AG08396 (cell line): ENCODE data around the gene DDR2.
A peak's percentile ranks its signal among the peaks of the same experiment; 100 is the strongest.

ENCODE experiments used
- DNase-seq: peaks from one replicate; pipeline ENCODE4 v3.0.0; 2012; ENCODE audit warnings: low spot score, mixed read lengths

The DDR2 gene

DNA sequence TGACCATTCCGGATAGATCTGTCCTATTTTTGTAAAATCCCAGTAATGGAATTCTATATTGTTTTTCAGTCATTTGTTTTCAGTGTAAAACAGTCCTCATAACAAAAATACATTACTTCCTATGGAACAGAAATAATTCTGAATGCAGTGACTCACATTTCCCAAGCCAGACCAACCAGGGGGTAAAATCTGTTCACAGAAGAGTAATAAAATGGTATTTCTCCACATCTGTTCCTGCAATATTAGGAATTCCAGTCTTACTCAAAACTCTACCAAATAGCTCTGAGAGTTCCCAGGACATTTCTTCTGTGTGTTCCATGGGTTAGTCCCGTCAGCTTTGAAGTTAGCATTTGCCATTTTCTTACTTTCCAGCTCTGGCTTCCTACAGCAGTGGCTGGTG, 2.6 kb upstream of the DDR2 start:
- DNase-seq, result no peak

DNA sequence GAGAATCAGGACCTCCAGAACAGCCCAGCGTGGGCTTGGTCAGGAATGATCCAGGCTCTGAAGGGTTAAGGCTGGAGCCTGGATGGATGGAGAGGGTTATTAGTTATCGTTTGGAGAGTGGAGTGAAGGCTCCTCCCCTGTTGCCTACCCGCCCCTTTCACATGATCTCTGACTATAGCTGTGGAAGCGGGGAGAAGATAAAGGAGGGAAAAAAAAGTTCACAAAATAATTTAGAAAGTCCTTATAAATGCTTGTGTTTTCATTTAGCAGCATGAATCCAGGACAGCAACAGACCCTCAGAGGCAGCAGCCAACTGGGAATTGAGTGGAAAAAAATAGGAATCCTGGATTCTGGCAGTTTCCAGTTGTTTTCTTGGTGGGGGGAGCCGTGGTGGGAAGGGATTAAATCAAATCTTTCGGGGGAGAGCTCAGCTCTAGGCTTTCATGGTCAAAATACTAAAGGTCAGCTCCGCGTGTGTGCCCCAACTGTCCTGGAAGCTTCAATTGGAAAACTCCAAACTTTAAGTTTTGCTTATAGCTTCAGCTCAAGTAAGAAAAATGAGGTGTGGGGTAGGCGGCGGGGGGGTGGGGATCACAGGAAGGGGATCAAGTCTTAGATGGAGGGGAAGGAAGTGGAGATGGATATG, 595 bp upstream of the DDR2 start:
- DNase-seq, result peak; percentile 44

DNA sequence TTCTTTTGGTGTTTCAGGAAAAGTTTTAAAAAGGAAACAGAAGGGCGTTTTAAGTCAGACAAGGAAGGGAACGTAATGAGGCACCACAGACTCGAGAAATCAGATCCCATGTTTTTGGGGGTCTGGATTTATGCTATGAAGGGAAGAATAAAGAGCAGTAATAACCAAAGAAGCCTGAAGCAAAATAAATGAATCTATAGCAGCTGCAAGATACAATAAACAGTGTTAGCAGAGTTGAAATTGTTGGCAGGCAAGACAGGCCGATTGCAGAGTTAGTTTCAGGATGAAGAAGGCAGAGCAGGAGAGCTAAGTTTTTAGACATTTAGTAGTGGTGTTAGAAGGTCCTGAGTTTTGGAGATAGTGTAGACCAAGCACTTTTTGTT, 425 bp downstream of the DDR2 start:
- DNase-seq, result no peak

DNA sequence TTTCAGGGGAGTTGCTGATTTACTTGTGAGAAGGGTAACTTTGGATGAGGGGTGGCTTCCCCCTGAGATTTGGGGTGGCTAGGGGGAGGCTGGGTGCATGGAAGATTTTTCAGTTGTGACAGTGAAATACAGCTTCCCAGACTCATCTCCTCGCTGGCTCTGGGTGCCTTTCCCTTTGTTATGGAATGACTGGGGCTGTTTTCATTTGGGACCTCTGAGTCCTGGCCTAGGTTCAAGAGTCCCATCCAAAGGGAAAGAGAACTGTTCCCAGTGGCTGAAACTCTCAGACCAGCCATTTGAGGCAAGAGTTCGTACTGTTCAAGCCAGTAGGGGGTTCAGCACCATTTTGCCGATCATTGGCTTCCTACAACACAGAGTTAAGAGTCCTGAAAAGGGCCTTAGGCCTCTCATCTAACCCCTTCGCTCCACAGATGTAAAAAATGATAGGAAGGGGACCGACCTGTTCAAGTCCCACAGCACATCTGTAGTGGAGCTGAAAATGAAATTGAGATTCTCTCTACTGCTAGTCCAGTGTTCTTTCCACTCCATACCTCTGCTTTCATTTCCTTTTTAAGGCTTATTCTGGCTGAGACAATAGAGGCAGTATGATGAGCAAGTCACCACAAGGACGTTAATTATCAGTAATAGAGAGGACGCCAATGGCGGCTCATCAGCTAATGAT, 958 bp downstream of the DDR2 start:
- DNase-seq, result no peak

DNA sequence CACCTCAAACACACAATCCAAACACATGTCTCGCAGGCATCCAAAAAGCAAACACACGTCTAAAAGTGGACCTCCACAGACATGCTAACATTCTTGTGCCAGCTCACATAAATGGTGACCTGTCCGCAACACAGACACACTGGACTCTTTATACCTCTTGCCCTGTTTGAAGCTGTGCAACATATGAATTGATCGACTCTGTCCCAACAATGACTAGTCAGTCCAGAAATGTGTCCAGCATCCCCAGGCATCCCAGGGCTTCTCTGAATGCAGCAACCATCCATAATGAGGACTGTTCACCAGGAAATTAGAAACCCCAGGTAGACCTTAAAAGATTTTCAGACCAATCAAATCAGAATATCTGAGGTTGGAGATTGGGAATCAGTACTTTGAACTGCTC, 3.2 kb downstream of the DDR2 start:
- DNase-seq, result no peak

DNA sequence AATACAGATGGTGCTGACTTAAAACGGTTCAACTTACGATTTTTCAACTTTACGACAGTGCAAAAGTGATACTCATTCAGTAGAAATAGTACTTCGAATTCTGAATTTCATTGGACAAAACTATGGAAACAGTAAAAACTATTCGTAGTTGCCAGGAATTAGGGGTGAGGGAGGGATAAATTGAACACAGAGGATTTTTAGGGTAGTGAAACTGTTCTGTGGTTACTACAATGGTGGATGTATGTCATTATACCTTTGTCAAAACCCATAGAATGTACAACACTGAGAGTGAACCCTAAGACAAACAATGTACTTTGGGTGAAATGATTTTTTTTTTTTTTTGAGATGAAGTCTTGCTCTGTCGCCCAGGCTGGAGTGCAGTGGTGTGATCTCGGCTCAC, 7.5 kb downstream of the DDR2 start:
- DNase-seq, result no peak

DNA sequence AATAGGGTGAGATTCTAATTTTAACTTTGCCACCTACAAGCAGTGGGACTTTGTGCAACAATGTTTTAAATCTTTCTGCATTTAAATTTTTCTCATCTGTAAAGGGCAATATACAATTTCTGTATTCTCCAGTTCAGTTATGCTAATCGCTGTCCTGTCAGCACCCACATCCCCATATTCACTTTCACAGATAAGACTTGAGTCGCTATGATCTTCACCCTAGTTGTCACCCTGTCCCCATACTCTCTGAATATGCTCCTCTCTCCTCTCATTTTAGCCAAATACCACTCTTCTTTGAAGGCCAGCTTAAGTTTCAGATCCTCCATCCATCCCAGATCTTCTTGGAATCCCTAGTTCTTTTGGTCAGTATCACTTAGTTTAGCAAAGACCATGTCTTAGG, 8.8 kb downstream of the DDR2 start:
- DNase-seq, result no peak

DNA sequence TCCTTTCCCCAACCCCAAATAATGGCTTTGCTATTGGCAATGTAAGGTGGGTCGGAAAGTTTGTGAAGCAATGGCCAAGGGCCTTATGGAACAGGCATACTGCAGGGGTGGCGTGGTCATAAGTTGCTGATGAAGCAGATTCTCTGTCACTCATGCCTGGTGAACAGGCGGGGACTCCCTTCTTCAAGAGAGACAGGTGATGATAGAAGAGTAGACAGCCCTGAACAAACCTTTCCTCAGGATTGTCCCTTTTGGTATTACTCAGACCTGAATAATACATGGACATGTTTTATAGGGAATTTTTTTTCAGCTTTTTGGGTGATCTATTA, 12.7 kb downstream of the DDR2 start:
- DNase-seq, result no peak

DNA sequence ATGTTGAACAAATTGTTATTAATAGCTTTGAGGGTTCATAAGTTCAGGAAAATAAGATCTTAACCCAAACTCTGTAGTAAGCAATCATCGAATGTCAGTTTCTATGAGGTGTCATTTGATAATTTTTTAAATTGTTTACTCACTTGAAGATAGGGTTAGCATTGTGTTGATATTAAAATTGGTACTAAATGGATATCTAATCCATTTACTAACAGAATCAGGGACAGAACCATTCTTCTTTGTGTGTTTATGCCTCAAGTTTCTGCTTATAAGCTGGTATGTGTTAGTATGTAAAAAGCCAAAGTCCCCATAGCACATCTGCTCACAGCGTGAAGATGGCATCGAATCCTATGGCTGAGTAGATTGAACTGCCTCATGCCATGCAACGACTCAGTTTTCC, 13.4 kb downstream of the DDR2 start:
- no peak for DNase-seq

DNA sequence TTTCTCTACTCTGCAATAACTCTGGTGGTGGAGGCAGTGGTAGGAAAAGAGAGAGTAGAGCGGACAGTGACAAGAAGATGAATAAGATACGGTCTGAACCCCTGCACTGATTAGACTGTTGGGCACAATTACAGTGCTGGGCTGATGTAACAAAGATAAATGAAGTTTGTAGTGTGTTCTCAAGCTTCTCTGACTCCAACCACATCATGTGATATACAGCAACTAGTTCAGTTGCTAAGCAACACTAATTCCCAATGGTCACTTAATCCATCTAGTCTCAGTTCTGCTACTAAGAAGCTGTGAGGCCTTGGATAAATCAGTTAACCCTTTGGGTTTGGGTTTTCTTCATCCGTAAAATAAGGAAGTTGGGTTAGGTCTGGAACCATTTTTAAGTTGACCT, 17.3 kb downstream of the DDR2 start:
- no peak for DNase-seq

DNA sequence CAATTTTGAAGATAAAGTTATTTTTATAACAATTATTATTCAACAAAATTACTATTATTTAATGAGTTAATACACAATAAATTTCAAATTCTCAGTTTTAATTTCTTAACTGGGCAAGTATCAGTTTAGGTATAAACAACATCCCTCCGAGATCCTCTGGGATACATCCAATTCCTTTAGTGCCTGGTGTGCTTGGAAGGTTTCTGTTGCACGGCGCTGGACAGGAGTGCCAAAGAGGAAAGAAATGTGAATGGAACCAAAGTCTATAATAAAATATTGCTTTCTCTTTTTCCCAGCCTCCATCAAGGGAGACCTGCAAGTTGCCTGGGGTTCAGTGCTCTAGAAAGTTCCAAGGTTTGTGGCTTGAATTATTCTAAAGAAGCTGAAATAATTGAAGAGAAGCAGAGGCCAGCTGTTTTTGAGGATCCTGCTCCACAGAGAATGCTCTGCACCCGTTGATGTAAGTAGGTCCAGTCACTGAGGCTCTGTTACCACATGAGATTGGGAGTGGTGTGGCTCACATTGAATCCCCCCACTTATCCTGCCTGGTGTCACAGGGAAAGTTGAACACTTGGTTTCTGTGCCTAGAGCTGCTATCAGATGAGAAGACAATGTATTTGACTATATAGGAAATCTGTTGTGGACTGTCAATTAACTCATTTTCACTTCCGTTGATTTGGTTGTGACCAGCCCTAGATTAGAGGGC, 22.8 kb downstream of the DDR2 start:
- no peak for DNase-seq

DNA sequence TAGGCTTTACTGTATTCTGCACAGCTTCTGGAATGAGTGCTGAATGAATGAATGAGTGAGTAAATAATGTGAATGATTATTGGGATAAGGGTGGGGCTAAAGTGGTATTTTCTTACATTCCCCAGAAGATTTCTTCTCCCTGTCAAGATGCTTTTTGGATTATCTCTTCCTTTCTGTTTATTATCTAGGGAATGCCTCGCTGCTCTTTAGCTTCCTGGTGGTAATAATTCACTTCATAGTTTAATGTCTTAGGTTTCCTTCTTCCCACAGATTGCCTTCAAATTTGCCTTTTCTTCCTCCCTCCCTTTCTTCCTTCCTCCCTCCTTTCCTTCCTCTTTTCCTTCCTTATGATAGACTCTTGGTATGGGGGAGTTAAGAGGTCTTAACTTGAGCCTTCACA, 24.0 kb downstream of the DDR2 start:
- no peak for DNase-seq

DNA sequence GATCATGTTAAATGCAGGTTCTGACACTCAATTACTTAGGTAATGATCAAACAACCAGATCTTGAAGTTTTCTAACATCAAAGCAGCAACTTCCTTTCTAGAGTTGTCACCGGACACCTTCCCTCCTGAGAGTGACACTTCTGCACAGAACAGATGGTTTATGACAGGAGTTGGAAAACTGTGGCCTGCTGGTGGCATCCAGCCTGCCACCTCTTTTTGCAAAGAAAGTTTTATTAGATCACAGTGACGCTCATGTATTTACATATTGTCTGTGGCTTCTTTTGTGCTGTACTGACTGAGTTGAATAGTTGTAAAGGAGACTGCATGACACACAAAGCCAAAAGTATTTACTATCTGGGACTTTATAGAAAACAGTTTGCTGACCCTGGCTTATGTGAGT, 28.3 kb downstream of the DDR2 start:
- no peak for DNase-seq

DNA sequence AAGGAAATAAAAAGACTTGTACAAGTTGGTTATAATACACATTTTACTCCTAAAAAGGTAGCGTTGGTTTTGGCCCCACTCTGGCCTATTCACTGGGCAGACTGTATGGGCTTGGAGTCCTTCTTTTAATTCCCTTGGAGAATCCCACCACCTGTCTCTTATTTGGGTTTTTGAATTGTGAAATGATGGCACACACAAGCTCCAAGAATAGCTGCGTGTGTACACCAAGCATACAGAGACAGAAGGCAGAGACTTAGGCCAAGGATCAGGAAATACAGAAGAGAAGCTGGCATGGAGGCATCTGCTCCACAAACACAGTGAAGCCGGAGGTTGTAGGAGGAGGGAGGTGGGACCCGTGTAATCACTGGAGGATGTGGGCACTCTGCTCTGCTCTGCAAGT, 29.1 kb downstream of the DDR2 start:
- no peak for DNase-seq

DNA sequence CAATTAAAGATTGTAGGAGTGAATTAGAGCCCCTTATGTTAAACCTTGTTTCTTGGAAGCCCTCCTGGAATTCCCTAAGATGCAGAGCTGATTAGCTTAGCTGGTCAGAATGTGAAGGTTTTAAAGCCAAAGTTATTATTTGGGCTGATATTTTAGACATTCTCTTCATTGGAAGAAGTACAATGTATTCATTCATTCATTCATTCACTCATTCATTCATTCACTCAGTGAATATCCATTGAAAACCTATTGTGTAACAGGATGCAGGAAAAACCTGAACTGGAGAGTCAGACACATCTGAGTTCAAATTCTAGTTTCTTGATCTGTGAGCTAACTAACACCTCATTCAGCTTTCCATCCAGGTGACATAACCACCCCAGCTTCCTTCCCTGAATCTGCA, 29.7 kb downstream of the DDR2 start:
- DNase-seq, result no peak

DNA sequence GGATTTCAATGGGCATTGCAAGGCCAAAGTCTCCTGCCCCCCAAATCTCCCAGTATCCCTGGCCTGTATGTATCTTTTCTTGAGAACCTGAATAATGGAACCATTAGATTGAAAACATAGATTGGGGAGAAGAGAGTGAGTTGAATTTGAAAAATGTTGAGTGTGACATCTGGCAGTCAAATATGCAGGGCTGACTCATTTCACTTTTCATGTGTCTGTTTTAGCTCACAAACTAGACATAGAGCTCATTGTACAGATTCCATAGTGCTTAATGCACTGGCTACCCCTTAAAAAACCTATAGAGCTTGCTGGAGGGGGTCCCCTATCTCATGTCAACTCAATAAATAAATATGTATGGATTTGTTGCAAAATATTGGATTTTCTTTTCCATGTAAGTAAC, 30.8 kb downstream of the DDR2 start:
- DNase-seq, result no peak

DNA sequence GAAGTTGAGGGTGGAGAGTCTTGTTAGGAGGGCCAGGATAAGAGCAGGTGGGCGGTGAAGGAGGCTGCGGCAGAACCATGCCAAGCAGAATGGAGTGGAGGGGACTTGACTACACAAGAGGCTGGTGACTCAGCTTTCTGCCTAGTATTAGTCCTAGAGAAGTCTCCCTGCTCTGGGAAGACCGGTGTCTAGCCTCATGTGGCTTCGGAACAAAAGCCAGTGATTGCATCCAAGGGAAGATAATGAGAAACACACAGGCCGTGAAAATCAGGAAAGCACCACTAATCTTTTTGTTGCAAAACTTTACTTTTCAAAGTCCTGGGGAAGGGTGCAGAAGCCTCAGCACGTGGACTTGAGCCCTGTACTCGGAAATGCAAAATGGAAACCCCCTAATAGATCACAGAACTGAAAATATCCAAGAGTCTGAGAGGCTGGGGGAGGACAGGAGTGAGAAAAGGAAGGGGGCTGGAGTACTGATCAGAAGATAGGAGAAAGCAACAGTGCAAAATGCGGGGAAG, 31.4 kb downstream of the DDR2 start:
- DNase-seq, result peak; percentile 33

DNA sequence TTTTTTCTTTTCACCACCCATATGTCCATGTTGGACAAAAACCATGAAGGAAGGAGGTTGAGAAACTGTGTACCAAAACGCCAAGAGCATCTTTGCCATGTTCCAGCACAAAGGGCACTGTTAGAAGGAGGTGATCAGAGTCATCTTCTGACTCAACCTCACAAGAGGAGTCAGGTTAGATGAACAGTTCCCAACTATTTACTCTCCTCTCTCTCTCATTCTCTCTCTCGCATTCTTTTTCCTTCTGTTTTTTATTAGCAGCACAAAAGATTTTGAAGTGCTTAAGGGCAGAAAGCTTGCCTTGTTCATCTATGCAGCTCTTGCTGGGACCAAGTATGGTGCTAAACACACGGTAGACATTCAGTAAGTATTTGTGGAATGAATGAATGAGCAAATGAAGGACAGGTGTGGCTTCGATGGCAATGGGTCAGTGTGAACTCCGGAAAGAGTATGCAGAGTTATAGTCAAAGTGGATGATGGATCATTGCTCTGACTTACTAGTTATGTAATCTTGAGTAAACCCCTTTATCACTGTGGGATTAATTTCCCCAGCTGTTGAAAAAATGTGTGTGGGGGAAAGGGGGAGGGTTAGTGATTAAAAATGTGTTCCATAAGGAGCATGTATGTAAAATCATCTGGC, 33.9 kb downstream of the DDR2 start:
- DNase-seq, result no peak

DNA sequence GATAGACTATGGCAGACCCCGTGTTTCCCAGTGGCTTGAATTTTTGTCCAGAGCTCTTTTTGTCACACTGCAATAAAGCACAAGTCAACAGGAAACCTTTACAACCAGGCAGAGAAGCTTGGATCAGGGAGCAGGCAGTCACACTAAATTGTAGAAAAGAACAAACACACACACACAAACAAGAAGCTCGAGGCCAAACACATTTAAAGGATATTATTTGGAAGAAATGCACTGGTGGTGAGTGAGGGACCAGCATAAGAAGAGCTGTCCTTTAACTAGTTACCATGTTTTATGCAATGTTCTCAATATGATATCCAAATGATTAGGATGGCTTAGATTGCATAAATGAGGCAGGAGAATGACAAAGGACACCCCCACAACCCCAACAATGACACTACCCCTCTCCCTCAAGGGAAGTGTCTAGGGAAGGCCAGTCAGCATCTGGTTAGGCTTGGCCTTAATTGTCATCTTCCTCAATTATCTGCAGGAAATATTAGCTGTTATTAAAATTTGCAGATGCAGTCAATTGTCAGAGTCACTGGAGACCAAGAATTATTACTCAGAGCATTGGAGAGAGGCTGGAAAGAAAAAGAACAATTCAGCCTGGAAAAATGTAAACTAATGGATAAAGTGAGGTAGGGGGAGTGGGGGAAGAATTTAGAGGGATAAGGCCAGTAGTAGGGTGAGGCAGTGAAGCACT, 35.3 kb downstream of the DDR2 start:
- DNase-seq, result no peak

DNA sequence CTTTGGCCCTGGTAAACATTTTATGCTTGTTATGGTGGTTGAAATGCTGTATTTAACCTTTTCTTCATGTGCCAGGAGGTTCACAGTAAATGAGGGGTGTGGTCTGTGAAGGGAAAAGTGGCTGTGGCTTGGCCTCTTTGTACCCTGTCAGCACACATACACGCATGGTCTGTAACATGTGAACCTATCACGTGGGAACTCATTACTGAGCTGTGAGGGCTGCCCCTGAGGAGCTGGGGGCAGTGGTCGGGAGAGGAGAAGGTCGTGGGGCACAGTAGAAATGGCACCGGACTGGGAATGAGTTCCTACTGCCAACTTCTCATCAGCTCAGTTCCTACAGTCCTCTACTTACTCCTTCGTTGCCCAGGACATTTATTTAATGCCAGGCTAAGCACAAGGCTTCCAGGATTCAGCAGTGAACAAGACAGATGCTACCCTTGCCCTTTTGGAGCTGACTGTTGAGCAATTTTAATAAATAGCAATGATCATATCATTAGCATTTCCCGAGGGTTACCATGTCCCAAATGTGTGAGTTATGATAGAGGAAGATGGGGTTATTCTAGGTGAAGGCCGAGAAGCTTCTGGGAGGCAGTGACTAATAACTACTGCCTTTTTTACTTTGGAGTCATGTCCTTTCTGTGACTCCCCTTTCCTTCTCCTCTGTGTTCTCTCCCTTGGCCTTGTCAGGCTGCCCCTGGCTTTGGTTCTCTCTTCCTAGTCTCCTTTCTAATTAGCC, 38.8 kb downstream of the DDR2 start:
- DNase-seq, result peak; percentile 35

DNA sequence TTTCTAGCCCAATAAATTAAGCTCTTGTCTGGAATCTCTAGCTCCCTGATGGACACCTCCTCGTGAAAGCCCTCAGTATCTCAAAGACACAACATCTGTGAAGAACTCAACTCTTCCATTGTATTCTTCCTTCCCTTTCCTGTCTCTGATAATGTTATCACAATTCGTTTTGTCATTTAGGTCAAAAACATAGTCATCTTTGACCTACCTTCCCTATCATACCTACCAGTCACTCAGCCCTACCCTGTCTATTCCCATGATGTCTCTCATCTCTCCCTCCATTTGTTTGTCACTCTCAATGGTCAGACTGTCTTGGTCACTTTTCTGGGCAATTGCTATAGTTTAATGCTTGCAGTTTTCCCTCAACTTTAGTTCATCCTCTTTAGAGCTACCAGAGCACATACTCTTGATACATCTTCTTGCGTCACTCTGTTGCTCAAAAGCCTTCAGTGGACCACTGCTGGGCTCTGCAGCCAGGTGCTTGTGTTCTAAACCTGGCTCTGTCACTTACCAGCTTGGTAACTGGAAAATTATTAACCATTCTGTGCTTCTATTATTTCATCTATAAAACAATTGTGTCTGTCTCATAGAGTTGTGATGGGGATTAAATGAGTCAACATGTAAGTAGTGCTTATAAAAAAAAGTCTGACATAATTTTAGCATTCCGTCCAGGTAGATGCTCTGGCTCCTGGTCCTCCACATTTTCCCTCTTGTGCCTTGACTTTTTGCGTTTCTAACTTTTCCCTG, 39.6 kb downstream of the DDR2 start:
- no peak for DNase-seq
